Measurements from ENCODE around the gene PLSCR1.
A peak's percentile ranks its signal among the peaks of the same experiment; 100 is the strongest.
"Not testable (repeated sequence)": the region's sequence is repeated elsewhere in the genome, so short reads cannot be mapped to it uniquely, and the experiment has no call there.

Gene PLSCR1

DNA sequence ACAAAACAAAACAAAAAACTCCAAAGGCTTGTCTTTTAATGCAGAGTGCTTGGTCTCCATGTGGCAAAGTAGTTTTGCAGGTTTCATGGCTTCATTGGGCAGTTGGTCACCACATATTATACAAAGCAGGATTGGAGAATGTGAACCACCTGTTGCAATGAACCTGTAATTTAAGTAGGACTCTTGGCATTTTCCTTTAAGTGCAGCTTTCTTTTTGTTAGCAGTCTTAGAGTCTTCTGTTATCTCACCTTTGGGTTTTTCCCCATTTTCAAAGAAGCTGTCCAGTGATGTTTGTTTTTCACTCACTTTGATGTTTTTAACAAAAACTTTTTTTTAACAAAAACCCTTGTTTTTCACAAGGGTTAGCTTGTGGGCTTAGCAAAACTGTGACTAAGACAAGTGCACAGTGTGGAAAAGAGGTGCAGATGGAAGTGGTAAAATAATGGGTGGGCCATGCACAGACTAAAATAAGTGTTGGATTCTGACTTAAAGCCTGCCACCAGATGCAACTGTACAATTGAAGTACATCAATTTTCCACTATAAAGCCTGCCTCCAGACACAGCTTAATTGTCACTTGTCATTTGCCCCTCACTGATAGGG, 2.9 kb upstream of the PLSCR1 start:
- DNase-seq: no peak

DNA sequence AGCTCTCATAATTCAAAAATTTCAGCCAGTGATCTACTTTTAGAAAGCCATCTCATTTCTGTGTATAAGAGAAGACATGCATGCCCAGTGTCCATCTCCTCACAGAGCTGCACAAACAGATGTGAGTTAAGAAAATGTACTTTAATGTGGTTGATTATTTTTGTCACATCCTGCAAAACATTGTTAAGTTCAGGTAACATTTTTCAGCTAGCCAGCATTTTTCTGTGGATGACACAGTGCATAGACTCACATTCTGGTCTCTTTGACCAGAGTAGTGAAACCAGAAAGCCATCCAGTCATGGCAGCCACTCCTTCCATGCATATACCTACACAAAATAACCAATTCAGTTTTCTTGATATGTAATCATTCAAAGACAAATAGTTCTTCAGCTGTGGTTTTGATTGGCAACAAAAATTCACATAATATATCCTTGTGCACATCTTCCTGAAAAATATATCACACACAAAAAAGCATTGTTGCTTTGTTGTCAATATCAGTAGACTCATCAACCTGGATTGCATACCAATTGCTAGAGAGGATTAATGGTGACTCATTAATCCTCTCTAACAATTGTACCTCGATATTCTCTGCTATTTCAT, 2.1 kb upstream of the PLSCR1 start:
- DNase-seq: no peak

DNA sequence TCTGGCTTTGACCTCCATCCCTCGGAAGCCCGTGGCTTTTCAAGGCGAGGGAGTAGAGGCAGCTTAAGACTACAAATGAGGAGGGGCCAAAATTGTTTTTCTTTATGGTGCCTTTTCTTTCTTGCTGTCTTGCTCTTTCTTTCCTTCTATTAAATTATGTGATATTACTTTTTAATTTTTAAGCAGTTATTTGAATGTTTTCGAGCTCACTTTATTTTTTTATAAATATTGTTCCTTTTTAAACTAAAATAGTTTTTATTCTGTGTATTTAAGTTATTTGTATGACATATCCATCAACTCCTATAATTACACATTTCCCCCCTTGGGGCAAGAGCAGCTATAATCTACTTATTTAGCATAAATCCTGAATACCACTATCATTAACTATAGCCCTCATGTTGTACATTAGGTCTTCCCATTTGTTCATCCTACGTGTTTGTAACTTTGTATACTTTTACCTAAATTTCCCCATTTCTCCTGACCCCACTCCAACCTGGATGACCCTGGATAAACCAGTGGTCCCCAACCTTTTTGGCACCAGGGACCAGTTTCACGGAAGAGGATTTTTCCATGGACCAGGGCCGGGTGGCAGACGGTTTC, 622 bp upstream of the PLSCR1 start:
- no peak for DNase-seq

DNA sequence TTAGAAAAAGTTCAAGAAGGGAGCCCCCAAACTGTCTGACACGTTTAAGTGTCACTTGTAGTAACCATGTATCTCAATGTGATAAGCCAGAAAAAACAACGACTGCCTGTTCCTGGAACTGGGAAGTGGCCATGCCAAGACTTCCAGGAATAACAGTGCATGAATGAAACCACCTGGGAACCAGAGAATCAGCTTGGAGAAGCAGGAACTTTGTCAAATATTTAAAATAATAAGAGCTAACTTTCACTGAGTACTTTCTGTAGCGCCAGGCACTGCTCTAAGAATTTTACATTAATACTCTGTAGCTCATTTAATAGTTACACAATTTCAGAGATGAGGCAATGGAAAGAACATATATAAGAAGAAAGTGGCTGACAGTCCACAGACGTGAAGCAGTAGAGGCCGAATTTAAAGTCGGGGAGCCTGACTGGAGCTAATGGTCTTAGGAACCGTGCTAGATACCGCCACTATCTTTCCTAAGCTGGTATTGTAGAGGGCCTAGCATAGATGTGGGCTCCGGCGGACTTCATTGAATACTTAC, 876 bp downstream of the PLSCR1 start:
- no peak for DNase-seq

DNA sequence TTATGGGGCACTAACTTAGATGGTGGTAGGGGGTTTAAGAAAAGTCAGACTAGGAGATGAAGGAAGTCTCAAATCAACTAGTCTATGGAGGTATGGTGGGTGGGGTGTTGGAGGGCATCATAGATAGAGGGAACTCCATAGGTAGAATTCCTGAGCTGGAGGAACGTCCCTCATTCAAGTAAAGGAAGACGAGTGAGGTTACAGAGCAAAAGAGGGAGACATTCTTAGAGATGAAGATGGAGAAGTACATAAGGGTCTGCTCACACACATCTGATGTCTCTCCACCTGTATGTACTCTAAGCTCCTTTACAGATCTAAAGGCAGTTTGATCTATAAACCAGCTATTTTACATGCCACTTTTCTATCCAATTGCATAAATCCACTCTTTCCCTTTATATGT, 1.4 kb downstream of the PLSCR1 start:
- no peak for DNase-seq

DNA sequence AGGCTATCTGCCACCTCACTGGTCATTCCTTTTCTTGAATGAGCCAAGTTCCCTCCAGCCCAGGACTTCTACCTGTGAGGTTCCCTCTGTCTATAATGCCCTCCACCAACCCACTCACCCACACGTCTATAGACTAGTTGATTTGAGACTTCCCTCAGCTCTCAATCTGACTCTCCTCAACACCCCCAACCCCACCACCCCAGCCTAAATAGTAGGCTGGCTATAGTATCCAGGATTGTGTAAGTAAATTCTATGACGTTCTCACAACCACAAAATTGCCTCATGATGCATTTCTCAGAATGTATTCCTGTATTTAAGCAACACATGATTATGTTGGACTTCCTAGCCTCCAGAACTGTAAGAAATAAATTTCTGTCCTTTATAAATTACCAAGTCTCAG, 2.2 kb downstream of the PLSCR1 start:
- DNase-seq: no peak

DNA sequence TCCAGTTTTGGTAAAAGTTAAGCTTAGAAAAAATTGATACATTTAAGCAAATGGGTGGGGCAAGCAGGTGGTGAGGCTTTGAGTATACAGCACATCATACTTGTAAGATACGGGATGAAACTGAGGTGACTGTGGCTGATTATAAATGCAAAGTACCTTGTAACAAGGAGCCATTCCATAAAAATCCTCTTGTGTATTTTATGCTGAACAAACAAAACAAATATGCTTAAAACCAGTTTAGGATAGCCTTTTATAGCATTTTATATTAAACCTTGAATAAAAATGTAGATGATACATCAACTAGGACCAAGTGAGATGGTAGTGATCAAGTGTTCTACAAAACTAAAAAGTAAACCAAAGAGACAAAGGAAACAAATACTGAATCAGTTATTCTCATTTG, 3.4 kb downstream of the PLSCR1 start:
- no peak for DNase-seq

DNA sequence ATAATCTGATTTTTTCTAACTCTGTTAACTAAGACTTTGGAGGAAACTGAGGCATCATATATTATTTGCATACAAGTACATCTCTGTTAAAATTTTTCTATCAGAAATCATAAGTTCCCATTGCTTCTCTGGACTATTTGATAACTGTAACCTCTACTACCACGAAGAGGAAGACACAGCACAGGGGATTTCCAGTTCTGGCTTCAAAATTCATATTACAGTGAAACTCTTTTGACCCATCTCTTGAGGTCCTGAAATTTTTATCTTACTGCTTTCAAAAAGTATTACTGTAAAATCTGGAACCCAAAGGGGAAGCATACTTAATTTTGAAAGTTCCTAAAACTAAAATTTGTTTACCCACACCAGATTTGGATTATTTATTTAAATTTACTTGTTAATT, 4.2 kb downstream of the PLSCR1 start:
- no peak for DNase-seq

DNA sequence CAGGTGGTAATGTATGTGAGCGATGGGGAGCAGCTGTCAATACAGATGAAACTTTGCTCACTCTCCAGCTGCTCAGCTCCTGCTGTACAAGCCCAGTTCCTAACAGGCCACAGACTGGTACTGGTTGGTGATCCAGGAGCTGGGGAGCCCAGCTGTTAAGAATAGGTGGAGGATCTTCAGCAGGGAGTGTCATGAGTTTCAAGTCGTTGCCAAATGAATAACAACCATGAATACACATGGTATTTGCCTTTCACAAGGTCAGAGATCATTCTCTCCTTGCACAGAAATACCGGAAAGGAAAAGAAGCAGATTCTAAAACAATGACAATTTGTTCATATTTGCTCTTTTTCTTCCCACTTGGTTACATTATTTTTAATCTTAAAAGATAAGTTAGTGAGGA, 5.1 kb downstream of the PLSCR1 start:
- no peak for DNase-seq

DNA sequence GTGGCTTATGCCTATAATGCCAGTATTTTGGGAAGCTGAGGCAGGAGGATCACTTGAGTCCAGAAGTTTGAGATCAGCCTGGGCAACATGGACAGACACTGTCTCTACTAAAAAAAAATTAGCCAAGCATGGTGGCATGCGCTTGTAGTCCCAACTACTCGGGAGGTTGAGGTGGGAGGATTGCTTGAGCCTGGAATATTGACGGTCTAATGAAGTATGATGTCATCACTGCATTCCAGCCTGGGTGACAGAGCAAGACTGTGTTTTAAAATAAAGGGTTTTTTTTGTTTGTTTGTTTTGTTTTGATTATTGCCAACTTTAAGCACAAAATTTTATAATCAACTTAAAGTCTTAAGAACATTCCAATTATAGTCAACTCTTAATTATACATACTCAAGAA, 6.8 kb downstream of the PLSCR1 start:
- no peak for DNase-seq

DNA sequence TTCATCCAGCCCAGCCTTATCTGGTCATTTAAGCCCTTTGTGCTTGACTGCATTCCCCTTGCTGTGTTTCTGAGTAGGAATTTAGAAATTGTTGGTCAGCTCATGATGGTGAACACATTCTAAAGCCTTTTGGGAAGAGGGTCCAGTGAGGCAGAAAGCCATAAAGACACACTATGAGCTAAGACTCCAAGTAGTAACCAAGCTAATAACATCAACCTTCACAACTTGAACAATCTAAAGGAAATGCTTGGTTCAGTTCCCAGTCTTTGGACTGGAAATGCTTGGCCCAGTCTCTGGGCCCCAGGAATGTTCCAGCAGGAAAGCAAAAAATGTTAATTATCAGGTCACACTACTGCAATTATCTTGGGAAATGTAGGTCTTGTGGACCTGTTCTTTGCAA, 7.7 kb downstream of the PLSCR1 start:
- no peak for DNase-seq

DNA sequence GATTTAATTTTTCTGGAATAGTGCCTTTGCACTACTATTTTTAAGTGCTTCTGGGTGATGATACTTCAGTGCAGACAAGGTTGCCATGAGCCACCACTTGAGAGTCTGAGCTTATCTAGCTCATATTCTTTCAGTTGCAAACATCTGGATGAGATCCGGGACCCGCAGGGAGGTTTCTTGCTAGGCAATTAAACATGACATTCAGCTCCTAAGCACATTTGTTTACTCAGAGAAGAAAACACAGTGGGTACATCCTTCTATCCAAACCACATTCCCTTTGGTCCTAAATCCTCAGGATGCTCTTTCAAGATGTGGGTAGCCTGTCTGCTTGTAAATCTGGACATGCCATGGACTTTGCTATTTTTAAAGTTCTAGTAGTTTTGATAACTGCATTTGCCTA, 12.0 kb downstream of the PLSCR1 start:
- no peak for DNase-seq

DNA sequence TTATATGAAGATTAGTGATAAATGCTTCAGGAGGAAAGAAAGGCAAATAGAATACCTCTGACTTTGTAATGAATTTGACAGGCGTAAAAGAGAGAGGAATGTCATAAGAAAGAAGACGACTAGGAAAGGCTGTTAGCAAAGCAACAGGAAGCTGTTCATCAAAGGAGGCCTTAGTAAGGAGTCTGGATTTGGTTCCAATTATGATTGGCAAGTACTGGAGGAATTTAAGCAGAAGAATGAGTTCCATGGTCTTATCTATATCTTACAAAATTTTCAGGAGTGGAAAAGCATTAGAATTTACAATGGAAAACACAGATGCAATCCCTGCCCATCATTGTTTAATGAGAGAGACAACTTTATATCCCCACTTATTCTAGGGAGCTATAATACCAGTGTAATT, 13.8 kb downstream of the PLSCR1 start:
- DNase-seq: no peak

DNA sequence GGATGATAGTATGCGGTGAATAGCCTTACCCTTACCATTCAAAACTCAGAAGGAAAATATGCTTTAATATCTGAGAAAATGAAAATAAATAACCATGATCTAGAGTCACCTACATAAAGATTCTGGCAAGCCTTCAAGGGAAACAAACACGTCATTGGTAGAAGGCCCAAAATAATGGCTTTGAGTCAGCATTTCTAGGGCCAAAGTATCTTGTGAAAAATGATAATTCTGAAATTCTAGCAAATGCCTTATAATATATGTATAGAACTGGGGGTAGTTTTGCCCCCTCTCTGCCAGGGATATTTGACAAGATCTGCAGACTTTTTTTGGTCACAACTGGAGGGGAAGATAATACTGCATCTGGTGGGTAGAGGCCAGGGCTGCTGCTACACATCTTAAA, 15.4 kb downstream of the PLSCR1 start:
- DNase-seq: no peak

DNA sequence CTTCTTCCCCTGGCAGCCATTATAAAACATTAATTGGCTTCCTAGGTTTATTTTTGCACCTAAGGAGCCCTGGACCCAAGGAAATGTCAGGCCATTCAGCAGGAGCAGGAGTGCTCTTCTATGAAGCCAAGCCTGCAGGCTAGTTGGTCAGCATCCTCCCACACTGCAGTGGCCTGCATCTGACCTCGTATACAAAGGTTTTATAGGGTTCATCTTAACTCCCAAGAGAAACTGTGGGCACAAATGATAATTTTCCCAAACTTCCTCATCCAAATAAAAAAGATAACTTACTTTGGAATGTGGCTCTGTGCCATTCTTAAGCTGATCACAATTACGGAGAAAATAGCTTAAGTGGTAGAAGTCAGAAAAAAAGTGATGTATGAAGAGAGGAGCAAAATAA, 19.4 kb downstream of the PLSCR1 start:
- DNase-seq: no peak

DNA sequence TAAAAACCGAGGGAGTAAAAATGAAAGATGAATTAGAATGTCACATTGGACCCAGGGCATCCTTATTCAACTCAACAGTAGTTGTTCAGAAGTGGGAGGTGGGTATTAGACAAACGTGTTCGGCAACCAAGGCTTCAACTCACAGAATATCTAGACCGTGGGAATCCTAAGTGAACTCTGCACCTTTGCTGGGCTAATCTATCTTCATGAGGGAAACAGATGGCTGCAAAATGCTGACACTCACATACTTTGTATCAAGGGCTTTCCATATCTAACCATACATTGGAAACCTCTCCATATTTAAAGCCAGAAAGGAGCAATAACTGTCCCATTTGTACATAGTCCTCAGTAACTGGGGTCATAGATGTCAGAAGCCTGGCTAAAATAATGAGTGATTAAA, 20.9 kb downstream of the PLSCR1 start:
- no peak for DNase-seq

DNA sequence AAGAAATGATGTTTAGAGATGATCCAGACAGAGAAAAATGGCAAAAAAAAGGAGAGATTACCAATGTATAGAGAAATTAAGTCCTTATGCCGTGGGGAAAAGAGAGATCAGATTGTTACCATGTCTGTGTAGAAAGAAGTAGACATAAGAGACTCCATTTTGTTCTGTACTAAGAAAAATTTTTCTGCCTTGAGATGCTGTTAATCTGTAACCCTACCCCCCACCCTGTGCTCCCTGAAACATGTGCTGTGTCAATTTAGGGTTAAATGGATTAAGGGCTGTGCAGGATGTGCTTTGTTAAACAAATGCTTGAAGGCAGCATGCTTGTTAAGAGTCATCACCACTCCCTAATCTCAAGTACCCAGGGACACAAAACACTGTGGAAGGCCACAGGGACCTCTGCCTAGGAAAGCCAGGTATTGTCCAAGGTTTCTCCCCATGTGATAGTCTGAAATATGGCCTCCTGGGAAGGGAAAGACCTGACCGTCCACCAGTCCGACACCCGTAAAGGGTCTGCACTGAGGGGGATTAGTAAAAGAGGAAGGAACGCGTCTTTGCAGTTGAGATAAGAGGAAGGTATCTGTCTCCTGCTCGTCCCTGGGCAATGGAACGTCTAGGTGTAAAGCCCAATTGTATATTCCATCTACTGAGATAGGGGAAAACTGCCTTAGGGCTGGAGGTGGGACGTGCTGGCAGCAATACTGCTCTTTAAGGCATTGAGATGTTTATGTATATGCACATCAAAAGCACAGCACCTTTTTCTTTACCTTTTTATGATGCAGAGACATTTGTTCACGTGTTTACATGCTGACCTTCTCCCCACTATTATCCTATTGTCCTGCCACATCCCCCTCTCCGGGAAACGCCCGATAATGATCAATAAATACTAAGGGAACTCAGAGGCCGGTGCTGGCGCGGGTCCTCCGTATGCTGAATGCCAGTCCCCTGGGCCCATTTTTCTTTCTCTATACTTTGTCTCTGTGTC, 21.9 kb downstream of the PLSCR1 start:
- DNase-seq: not testable (repeated sequence)

DNA sequence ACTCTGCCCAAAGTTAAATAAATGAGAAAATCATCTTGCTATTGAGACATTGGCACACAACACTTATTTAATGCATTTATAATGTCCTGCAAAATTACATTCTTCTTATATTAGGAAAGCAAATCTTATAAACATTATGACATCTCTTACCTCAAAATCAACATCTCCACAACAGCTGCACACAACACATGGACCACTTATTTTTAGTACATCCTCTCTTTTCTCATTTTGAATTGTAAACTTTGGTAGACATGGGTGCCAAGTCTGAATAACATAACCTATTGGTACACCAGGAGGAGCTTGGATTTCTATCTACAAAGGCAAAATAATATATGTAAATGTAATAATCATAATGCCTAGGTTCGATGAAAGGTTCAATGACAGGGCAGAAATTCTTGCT, 23.0 kb downstream of the PLSCR1 start:
- no peak for DNase-seq

DNA sequence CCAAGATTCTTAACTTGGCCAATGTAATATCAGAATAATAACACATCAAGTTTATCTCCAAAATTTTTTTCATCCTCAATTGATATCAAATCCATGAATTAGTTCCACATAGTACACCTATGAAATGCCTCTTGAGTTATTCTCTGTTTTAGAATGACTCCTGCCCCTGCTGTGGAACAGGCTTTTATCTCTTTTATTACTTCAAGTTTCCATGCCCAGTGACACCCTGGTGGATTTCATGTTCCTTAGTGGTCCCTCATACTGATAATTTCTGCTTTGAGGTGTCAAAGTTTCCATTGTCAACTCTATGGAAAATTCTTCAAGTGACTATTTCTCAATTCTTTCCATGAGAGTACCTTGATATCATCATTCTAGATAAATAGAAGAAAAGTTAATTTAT, 24.6 kb downstream of the PLSCR1 start:
- no peak for DNase-seq

DNA sequence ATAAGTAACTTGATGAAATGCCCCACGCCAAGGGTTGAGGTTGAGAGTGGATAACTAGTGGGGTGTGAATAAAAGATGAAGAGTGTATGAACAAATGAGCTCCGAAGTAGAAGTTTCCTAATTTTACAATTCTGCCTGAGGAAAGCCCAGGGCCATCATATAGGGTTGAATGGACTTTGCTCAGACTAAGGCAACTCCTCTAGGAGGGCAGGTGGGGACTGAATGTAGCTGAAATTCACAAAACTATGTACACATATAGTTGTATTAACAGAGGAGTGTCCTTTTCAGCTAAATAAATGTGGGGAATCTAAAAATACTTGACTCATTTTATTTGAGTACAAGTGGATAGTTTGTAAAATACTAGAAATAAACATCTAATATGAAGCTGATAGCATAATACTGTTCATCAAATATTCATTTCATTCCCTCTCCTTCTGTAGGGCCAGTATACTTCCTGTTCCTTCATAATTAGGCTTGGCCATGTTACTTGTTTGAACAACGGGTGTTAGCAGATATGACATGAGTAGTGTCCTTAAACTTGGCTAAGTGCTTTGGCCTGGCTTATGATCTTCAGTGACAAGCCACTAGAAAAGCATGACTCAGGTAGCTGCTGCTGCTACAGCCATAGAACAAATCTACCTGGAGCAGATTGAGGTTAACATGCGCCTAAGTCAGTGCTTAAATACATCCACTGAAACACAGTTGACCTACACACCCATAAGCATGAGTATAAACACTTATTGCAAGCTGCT, 26.5 kb downstream of the PLSCR1 start:
- DNase-seq: peak; percentile 90

DNA sequence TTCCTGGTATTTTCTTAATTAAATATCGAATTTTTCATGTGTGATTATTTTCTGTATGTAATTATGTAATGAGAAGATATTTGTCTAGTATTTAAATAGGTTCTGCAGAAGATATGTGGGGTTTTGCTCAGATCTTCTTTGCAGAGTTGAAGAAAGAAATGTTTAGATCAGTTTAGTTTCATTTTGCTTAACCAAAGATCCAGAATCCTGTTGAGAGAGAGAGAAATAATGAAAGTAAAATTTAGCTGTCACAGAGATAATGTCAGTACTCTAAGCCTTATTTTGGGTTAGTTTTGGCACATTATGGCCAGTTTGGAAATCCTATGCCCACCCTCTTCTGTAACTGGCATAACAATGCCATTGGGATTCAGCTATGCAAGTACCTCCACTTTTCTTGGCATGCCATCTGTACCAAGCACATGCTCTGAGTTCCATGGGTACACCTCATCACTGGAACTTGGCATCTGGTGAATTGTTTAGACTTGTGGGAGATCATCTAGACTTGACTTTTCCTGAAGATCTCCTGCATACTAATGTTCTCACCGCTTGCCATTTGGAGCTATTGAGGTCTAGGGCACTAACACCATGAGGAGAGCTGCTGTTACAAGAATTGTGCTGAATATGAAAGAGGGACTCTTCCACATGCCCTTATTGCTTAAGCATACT, 30.9 kb downstream of the PLSCR1 start:
- DNase-seq: no peak
